Measurements from ENCODE around the gene ABHD6.

GRCh38 chr3:58299075-58299474, 61.5 kb downstream of the ABHD6 start:
- TF ChIP-seq CTCF (IDR thresholded peaks at IDR 0.05) (no peak), POLR2AphosphoS5 (IDR thresholded peaks at IDR 0.05) (no peak), POLR2A (IDR thresholded peaks at IDR 0.05) (no peak)
